ENCODE results near the gene BTG1. TPM values are rescaled to one million over a fixed set of nuclear protein-coding genes. Genes with fewer than 3 reads are reported as not detected.
"Not testable (repeated sequence)": the region's sequence is repeated elsewhere in the genome, so short reads cannot be mapped to it uniquely, and the experiment has no call there.

The BTG1 gene
- total RNA-seq, 1 experiment from 2014 or later: 18.8 TPM

DNA sequence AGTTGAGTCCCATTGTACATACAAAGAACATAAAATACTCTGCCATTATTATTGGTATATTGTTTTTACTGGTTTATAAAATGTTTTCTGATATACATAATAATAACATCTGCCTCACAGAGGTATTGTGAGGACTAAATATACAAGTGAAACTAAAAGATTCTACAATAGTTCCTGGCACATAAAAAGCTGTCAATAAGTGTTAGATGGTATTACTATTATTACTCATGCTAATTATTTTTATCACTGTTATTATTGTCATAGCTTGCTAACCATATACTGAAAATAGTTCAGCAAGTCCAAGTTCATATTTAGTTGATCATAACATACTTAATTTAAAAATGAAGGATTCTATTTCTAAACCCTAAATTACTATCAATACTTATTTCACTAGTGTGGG is 34.4 kb downstream of the BTG1 start:
- in situ Hi-C loops (cut with HindIII; ENCODE audit: low pct_unique_long_range_greater_than_20kb, low sequenced_read_pairs): no loop called here
- no peak for DNase-seq (ENCODE audit: low read depth)

GRCh38 chr12:92110083-92110640 is 35.5 kb downstream of the BTG1 start:
- in situ Hi-C loops (cut with HindIII; ENCODE audit: low pct_unique_long_range_greater_than_20kb, low sequenced_read_pairs): no loop called here
- no peak for DNase-seq (ENCODE audit: low read depth)

GRCh38 chr12:92109613-92110012 is 36.0 kb downstream of the BTG1 start:
- in situ Hi-C loops (cut with HindIII; ENCODE audit: low pct_unique_long_range_greater_than_20kb, low sequenced_read_pairs): no loop called here
- DNase-seq (ENCODE audit: low read depth): no peak

- peak; percentile 49 for DNase-seq (ENCODE audit: low read depth)
- in situ Hi-C loops (cut with HindIII; ENCODE audit: low pct_unique_long_range_greater_than_20kb, low sequenced_read_pairs): no loop called here
Measured at GRCh38 chr12:92108651-92109050, 37.0 kb downstream of the BTG1 start.

- no peak for DNase-seq (ENCODE audit: low read depth)
- in situ Hi-C loops (cut with HindIII; ENCODE audit: low pct_unique_long_range_greater_than_20kb, low sequenced_read_pairs): no loop called here
Measured at GRCh38 chr12:92107621-92108131, 38.0 kb downstream of the BTG1 start.

GRCh38 chr12:92107094-92107493 is 38.6 kb downstream of the BTG1 start:
- no peak for DNase-seq (ENCODE audit: low read depth)
- in situ Hi-C loops (cut with HindIII; ENCODE audit: low pct_unique_long_range_greater_than_20kb, low sequenced_read_pairs): no loop called here

GRCh38 chr12:92105676-92106075 is 40.0 kb downstream of the BTG1 start:
- in situ Hi-C loops (cut with HindIII; ENCODE audit: low pct_unique_long_range_greater_than_20kb, low sequenced_read_pairs): no loop called here
- no peak for DNase-seq (ENCODE audit: low read depth)

- in situ Hi-C loops (cut with HindIII; ENCODE audit: low pct_unique_long_range_greater_than_20kb, low sequenced_read_pairs): no loop called here
- DNase-seq (ENCODE audit: low read depth): no peak
Measured at GRCh38 chr12:92105110-92105509, 40.5 kb downstream of the BTG1 start.

- DNase-seq (ENCODE audit: low read depth): no peak
- in situ Hi-C loops (cut with HindIII; ENCODE audit: low pct_unique_long_range_greater_than_20kb, low sequenced_read_pairs): no loop called here
Measured at GRCh38 chr12:92102606-92103005, 43.0 kb downstream of the BTG1 start.

- peak; percentile 87 for DNase-seq (ENCODE audit: low read depth)
Measured at GRCh38 chr12:92098594-92099380, 46.9 kb downstream of the BTG1 start.

DNA sequence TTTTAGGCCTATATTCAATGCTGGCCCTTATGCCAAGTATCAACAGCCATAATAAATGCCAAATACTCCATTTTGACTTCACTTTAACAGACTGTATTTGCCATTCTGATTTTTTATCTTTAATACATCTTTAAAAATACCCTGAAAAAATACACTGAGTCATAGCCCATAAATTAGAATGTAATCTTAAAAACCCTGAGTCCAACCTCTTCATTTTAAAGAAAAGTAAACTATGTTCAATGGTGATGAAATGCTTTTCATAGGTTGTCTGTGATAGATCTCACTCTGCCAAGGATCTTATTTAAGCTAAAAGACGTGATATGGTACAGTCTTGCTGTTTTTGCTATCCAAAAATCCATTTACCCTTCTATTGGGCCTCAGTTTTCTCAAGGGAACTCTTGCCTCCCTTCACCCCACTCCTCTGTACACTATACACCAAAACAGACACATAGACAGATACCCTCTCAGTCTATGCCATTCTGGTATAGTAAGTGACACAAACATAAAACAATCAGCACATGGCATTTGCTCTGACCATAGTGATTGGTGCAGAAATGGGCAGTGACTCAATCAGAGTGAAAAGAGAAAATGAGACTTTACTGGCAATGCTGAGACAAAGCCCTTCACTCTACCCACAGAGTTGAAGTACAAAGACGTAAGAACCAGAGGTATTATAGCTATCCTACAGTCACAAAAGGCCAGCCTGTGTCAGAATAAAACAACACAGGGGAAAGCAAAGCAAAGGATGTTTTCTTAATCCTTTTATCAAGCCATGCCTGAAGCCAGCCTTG is 49.1 kb downstream of the BTG1 start:
- no peak for DNase-seq (ENCODE audit: low read depth)
- in situ Hi-C loops (cut with HindIII; ENCODE audit: low pct_unique_long_range_greater_than_20kb, low sequenced_read_pairs): no loop called here

More at GRCh38 chr12:92098594-92099380, 46.9 kb downstream of the BTG1 start:
- in situ Hi-C loops (cut with HindIII; ENCODE audit: low pct_unique_long_range_greater_than_20kb, low sequenced_read_pairs): no loop called here

DNA sequence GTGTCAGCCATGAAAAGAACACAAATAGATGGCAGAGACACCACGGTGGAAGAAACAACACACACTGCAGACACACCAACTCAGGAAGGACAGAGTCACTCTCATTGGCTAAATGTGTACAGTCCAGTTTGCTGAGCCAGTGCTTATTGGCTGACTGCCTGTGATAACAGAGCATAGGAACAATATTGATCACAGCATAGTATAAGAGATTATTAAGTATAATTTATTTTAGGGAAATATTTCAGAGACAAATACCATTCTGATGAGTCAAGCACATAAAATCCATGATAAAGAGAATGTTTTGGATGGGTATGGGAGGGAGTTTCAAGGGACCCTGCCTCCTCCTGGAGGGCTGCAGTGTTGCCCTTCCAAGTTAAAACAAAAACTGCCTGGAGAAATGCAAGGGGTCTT is 50.9 kb downstream of the BTG1 start:
- no peak for DNase-seq (ENCODE audit: low read depth)
- in situ Hi-C loops (cut with HindIII; ENCODE audit: low pct_unique_long_range_greater_than_20kb, low sequenced_read_pairs): no loop called here

DNA sequence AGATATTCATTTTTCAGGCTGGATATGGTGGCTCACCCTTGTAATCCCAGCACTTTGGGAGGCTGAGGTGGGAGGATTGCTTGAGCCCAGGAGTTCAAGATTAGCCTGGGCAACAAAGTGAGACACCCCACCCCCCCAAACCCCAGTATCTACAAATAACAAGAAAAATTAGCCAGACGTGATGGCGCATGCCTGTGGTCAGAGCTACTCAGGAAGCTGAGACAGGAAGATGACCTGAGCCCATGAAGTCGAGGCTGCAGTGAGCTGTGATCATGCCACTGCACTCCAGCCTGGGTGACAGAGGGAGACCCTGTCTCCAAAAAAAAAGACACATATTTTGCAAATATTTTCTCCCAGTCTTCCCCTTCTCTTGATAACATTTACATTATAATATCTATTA is 51.3 kb downstream of the BTG1 start:
- in situ Hi-C loops (cut with HindIII; ENCODE audit: low pct_unique_long_range_greater_than_20kb, low sequenced_read_pairs): not testable (repeated sequence)

More for the DNA sequence above, 51.3 kb downstream of the BTG1 start:
- not testable (repeated sequence) for DNase-seq (ENCODE audit: low read depth)
